Measurements from ENCODE around the gene ACKR2.

GRCh38 chr3:42908675-42909074 is 99.4 kb downstream of the ACKR2 start:
- TF ChIP-seq, protein P1, sequence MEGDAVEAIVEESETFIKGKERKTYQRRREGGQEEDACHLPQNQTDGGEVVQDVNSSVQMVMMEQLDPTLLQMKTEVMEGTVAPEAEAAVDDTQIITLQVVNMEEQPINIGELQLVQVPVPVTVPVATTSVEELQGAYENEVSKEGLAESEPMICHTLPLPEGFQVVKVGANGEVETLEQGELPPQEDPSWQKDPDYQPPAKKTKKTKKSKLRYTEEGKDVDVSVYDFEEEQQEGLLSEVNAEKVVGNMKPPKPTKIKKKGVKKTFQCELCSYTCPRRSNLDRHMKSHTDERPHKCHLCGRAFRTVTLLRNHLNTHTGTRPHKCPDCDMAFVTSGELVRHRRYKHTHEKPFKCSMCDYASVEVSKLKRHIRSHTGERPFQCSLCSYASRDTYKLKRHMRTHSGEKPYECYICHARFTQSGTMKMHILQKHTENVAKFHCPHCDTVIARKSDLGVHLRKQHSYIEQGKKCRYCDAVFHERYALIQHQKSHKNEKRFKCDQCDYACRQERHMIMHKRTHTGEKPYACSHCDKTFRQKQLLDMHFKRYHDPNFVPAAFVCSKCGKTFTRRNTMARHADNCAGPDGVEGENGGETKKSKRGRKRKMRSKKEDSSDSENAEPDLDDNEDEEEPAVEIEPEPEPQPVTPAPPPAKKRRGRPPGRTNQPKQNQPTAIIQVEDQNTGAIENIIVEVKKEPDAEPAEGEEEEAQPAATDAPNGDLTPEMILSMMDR (IDR thresholded peaks at IDR 0.05): no peak
- TF ChIP-seq EP300 (IDR thresholded peaks at IDR 0.05): no peak

Data from stomach (tissue), 4 donors.